Liver (tissue), 3 donors: ENCODE results near the gene CUZD1.

ENCODE experiments used
- FOXA1 ChIP-seq: IDR thresholded peaks from 2 replicates; pipeline ENCODE4 v1.6.1; 2016; ENCODE audit warnings: antibody characterized with exemption
- HNF4A ChIP-seq, 2 donors: conservative IDR thresholded peaks; 2 replicates each; pipeline ENCODE4 v1.6.1; 2016; ENCODE audit warnings: antibody characterized with exemption in 2 of 2, mild to moderate bottlenecking in 2 of 2
- JUND ChIP-seq, 2 donors: IDR thresholded peaks; 2 replicates each; pipeline ENCODE4 v1.6.1; 2016; ENCODE audit warnings: antibody characterized with exemption in 2 of 2
- SP1 ChIP-seq: IDR thresholded peaks from 2 replicates; pipeline ENCODE4 v1.6.1; 2018; ENCODE audit warnings: antibody characterized with exemption, mild to moderate bottlenecking
- YY1 ChIP-seq: IDR thresholded peaks from 2 replicates; pipeline ENCODE4 v1.6.1; 2016; ENCODE audit warnings: antibody characterized with exemption, mild to moderate bottlenecking
- ZBTB33 ChIP-seq: IDR thresholded peaks from 2 replicates; pipeline ENCODE4 v1.6.1; 2016; ENCODE audit warnings: antibody characterized with exemption
- TF ChIP-seq, protein P1 (sequence below): fragments of 150-350 bp; IDR thresholded peaks from 2 replicates; pipeline ENCODE4 v1.5.1; 2017; ENCODE audit warnings: improper control_type of control experiment, low read depth, low read length; ENCODE audit not compliant: missing input control
- TF ChIP-seq, protein P2 (sequence below): IDR thresholded peaks from 2 replicates; pipeline ENCODE4 v1.6.1; 2016; ENCODE audit warnings: antibody characterized with exemption, mild to moderate bottlenecking
- donor health status: healthy.
- donor health status: healthy.

DNA sequence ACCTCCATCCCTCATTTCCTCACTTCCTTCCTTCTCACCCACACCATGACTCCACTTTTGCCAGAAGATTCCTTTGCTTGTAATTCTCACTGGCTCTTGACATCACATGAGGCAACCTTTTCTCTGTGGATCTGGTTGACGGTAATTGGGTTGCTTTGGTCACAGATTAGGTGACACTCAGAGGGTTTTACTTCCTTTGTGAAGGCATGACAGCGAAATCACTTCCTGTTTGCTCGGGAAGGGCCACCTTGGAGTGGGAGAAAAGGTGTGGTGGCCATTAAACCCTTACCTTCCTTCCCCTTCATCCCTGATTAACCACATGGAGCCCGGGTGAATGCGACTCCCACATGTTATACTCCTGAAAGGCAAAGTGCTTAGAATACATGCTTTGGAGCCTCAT is 30.2 kb downstream of the CUZD1 start:
- TF ChIP-seq, protein P1, sequence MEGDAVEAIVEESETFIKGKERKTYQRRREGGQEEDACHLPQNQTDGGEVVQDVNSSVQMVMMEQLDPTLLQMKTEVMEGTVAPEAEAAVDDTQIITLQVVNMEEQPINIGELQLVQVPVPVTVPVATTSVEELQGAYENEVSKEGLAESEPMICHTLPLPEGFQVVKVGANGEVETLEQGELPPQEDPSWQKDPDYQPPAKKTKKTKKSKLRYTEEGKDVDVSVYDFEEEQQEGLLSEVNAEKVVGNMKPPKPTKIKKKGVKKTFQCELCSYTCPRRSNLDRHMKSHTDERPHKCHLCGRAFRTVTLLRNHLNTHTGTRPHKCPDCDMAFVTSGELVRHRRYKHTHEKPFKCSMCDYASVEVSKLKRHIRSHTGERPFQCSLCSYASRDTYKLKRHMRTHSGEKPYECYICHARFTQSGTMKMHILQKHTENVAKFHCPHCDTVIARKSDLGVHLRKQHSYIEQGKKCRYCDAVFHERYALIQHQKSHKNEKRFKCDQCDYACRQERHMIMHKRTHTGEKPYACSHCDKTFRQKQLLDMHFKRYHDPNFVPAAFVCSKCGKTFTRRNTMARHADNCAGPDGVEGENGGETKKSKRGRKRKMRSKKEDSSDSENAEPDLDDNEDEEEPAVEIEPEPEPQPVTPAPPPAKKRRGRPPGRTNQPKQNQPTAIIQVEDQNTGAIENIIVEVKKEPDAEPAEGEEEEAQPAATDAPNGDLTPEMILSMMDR = no peak
- TF ChIP-seq, protein P2, sequence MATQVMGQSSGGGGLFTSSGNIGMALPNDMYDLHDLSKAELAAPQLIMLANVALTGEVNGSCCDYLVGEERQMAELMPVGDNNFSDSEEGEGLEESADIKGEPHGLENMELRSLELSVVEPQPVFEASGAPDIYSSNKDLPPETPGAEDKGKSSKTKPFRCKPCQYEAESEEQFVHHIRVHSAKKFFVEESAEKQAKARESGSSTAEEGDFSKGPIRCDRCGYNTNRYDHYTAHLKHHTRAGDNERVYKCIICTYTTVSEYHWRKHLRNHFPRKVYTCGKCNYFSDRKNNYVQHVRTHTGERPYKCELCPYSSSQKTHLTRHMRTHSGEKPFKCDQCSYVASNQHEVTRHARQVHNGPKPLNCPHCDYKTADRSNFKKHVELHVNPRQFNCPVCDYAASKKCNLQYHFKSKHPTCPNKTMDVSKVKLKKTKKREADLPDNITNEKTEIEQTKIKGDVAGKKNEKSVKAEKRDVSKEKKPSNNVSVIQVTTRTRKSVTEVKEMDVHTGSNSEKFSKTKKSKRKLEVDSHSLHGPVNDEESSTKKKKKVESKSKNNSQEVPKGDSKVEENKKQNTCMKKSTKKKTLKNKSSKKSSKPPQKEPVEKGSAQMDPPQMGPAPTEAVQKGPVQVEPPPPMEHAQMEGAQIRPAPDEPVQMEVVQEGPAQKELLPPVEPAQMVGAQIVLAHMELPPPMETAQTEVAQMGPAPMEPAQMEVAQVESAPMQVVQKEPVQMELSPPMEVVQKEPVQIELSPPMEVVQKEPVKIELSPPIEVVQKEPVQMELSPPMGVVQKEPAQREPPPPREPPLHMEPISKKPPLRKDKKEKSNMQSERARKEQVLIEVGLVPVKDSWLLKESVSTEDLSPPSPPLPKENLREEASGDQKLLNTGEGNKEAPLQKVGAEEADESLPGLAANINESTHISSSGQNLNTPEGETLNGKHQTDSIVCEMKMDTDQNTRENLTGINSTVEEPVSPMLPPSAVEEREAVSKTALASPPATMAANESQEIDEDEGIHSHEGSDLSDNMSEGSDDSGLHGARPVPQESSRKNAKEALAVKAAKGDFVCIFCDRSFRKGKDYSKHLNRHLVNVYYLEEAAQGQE = no peak
- TF ChIP-seq FOXA1 (no peak), ZBTB33 (no peak), YY1 (no peak), SP1 (no peak), JUND (IDR thresholded peaks at IDR 0.05) (no peak), HNF4A (conservative IDR thresholded peaks at IDR 0.05) (no peak)
